K562 (cell line): Measurements from ENCODE around the gene SLC25A51. TPM values are rescaled to one million over a fixed set of nuclear protein-coding genes. Genes with fewer than 3 reads are reported as not detected.

Experiments
- ARID2 ChIP-seq: fragments of 450-650 bp; IDR thresholded peaks from 2 replicates; pipeline ENCODE4 v1.6.1; 2017; ENCODE audit warnings: antibody characterized with exemption, mild to moderate bottlenecking
- BCOR ChIP-seq: fragments of 450-650 bp; IDR thresholded peaks from 2 replicates; pipeline ENCODE4 v1.6.1; 2016
- CHD4 ChIP-seq: fragments of 200-600 bp; sonication (generic); IDR thresholded peaks from 3 replicates; pipeline ENCODE4 v1.6.1; 2012; ENCODE audit warnings: low read depth, mild to moderate bottlenecking, mixed read lengths, low read length, inconsistent platforms; ENCODE audit not compliant: insufficient read depth, insufficient replicate concordance, poor library complexity, severe bottlenecking
- ESRRA ChIP-seq: fragments of 450-650 bp; IDR thresholded peaks from 2 replicates; pipeline ENCODE4 v1.6.1; 2014; ENCODE audit warnings: low read depth, mild to moderate bottlenecking, moderate library complexity, borderline replicate concordance
- FOXK1 ChIP-seq: sonication (generic); formaldehyde crosslinking; IDR thresholded peaks from 2 replicates; pipeline ENCODE4 v1.8.0; 2022; ENCODE audit warnings: missing genetic modification reagents, mild to moderate bottlenecking, borderline replicate concordance
- GTF2A2 ChIP-seq: IDR thresholded peaks from 2 replicates; pipeline ENCODE4 v1.6.1; 2016; ENCODE audit warnings: mild to moderate bottlenecking, missing genetic modification characterization, missing compliant biosample characterization
- MITF ChIP-seq: IDR thresholded peaks from 2 replicates; pipeline ENCODE4 v1.6.1; 2014; ENCODE audit warnings: antibody characterized with exemption
- SPI1 ChIP-seq: IDR thresholded peaks from 2 replicates; pipeline ENCODE4 v1.6.1; 2011; ENCODE audit warnings: low read depth, low read length, control low read depth, borderline replicate concordance
- SUPT5H ChIP-seq: fragments of 450-650 bp; IDR thresholded peaks from 2 replicates; pipeline ENCODE4 v1.6.1; 2016
- U2AF2 ChIP-seq: fragments of 200-400 bp; formaldehyde crosslinking; optimal IDR thresholded peaks from 2 replicates; pipeline ENCODE3; 2017; ENCODE audit warnings: low read depth, mild to moderate bottlenecking, low read length
- UBTF ChIP-seq, 2 experiments: IDR thresholded peaks; 2 replicates each; pipeline ENCODE4 v1.6.1; 2012; ENCODE audit warnings: improper control_type of control experiment in 2 of 2, low read depth in 2 of 2, low read length in 2 of 2, borderline replicate concordance in 1 of 2
- ZNF224 ChIP-seq: sonication (generic); formaldehyde crosslinking; IDR thresholded peaks from 2 replicates; pipeline ENCODE4 v1.8.0; 2022; ENCODE audit warnings: mild to moderate bottlenecking, missing genetic modification reagents
- ZNF518B ChIP-seq: fragments of 250-450 bp; sonication (Bioruptor Pico); IDR thresholded peaks from 2 replicates; pipeline ENCODE4 v1.5.0; 2021; ENCODE audit warnings: mild to moderate bottlenecking, moderate library complexity
- ZNF583 ChIP-seq: fragments of 250-450 bp; sonication (Bioruptor Pico); IDR thresholded peaks from 2 replicates; pipeline ENCODE4 v1.4.0; 2020
- ZNF830 ChIP-seq: fragments of 250-450 bp; sonication (Bioruptor Pico); IDR thresholded peaks from 2 replicates; pipeline ENCODE4 v1.5.0; 2021; ENCODE audit warnings: mild to moderate bottlenecking
- polyA plus RNA-seq, 8 experiments: library from polyadenylated mRNA; depleted of rRNA in 4 of 8; stranded (reverse) in 5 of 8; unstranded in 3 of 8; fragments of >200 nt; fragmentation: Nextera tagmentation in 2 of 8; fragmentation: Illumina TruSeq in 1 of 8; extraction: Ambion mirVana in 2 of 8; extraction: Trizol in 1 of 8; gene quantifications; 2 replicates each; pipeline versions ENCODE4 v1.2.1 to v1.2.3, GENCODE V29; 2011 to 2014; ENCODE audit warnings: inconsistent platforms in 1 of 8, missing spikeins in 1 of 8
- total RNA-seq, 7 experiments: library from RNA; depleted of rRNA in 6 of 7; stranded (reverse); fragments of >200 nt in 6 of 7; fragmentation: Illumina TruSeq in 2 of 7; extraction: Trizol in 2 of 7; gene quantifications; 2 replicates each; pipeline versions ENCODE4 v1.2.1 to v1.2.3, GENCODE V29; 2011 to 2021; ENCODE audit warnings: low replicate concordance in 1 of 7
- TF ChIP-seq, protein P1 (sequence below): sonication (generic); formaldehyde crosslinking; IDR thresholded peaks from 2 replicates; pipeline ENCODE4 v1.8.0; 2022; ENCODE audit warnings: missing genetic modification reagents, mild to moderate bottlenecking, borderline replicate concordance
- TF ChIP-seq, protein P2 (sequence below): IDR thresholded peaks from 3 replicates; pipeline ENCODE4 v1.6.1; 2011; ENCODE audit warnings: borderline replicate concordance, mild to moderate bottlenecking; ENCODE audit not compliant: insufficient read length, insufficient read depth

The SLC25A51 gene
- total and polyA plus RNA-seq, 9 of the 15 experiments (the other 6 are each of a cell fraction or from before 2014, with no cell fraction given), result 9.1 to 40.7 (median 24.5) TPM

DNA sequence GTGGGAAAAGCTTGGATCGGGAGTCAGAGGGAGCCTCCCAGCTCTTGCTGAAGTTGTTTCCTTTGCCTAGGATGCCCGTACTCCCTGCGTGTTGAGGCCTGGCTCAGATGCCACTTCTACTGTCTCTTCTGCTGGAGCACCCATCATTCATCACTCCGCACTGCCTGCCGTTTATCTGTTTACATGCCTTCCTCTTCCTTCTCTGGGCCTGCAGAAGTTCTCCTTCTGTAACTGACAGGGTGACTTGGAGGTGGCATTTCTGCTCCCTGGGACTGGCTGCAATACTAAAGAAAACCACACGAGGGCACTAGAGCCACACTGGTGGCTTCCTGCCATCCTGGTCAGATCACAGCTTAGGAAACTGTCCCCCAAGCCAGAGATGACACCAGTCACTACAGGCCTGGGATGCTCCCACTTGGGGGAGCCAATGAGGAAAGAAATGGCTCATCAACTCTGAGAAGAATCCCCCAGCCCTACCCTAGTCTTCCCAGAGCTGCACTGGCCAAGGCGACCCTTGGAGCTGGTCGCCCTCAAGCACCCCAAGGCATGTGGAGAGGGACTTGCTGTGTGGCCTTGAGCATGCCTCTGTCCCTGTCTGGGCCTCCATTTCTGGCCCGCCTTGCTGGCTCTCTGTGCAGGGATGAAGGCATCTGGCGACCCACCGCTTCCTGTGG, 9.7 kb upstream of the SLC25A51 start (continued):
- TF ChIP-seq ARID2, result peak; percentile 98
- TF ChIP-seq FOXK1 (CRISPR knock-in tag), result no peak
- TF ChIP-seq BCOR, result 0 out of 2 replicates have a peak, but pooled peaks have one; percentile 36
- TF ChIP-seq ZNF583 (CRISPR knock-in tag), result no peak
- no peak for TF ChIP-seq GTF2A2 (tag)
- no peak for TF ChIP-seq ESRRA
- TF ChIP-seq ZNF830 (CRISPR knock-in tag), result no peak
- TF ChIP-seq, protein P1, sequence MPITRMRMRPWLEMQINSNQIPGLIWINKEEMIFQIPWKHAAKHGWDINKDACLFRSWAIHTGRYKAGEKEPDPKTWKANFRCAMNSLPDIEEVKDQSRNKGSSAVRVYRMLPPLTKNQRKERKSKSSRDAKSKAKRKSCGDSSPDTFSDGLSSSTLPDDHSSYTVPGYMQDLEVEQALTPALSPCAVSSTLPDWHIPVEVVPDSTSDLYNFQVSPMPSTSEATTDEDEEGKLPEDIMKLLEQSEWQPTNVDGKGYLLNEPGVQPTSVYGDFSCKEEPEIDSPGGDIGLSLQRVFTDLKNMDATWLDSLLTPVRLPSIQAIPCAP, result no peak
- peak; percentile 36; the same call in 1 of the 2 replicates for TF ChIP-seq SPI1
- TF ChIP-seq, protein P2, sequence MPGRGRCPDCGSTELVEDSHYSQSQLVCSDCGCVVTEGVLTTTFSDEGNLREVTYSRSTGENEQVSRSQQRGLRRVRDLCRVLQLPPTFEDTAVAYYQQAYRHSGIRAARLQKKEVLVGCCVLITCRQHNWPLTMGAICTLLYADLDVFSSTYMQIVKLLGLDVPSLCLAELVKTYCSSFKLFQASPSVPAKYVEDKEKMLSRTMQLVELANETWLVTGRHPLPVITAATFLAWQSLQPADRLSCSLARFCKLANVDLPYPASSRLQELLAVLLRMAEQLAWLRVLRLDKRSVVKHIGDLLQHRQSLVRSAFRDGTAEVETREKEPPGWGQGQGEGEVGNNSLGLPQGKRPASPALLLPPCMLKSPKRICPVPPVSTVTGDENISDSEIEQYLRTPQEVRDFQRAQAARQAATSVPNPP, result no peak
- TF ChIP-seq CHD4, result no peak
- no peak for TF ChIP-seq ZNF224 (CRISPR knock-in tag)
- TF ChIP-seq ZNF518B (CRISPR knock-in tag), result no peak
- no peak for TF ChIP-seq U2AF2
- TF ChIP-seq MITF, result no peak
- TF ChIP-seq SUPT5H, result no peak
- TF ChIP-seq UBTF (IDR thresholded peaks at IDR 0.05; ENCODE audit: borderline replicate concordance in 1 of 2, low read depth in 2 of 2, low read length in 2 of 2), result 0 out of 4 replicates have a peak, but pooled peaks of 1 of the 2 experiments have one; percentile 41
